CMK (cell line): ENCODE measurements around the gene PHF2.

Experiments
- DNase-seq: peaks from one replicate; pipeline ENCODE4 v3.0.0-alpha.2; 2010; ENCODE audit warnings: low read depth

PHF2 gene

DNA sequence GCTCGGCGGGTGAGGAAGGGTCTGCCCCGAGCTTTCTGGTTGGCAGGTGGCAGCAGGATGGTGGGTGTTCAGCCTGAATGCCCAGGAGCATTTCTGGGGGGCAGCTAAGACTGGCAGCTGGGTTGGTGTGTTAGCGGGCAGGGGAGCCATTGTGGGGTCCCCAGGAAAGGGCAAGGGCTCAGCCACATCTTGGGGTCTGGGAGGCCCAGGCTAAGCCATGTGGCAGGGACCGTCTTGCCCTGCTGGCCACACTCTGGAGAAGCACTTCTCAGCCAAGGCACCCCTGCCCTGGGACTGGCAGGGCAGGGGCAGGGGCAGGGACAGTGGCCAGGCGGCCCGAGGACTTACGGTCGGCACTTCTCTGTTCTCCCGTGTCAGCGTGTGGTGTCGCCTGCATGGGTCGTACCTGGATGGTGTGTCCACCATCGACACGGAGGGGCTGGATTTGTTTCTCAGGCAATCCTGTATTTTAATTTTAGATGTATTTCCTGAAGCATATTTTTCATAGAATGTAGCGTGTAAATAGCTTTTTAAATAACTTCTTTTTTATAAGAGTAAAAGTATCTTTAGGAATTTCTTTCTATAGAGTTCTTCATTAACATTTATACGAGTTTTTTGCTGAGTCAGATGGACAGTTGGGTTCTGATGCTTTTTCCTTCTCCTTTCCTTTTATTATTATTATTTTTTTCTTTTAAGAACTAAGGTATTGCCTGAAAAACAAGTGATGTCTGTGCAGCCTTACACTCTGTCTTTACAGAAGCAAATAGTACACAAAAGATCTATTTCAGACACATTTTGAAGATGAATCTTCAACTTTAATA, 102.0 kb downstream of the PHF2 start:
- no peak for DNase-seq

DNA sequence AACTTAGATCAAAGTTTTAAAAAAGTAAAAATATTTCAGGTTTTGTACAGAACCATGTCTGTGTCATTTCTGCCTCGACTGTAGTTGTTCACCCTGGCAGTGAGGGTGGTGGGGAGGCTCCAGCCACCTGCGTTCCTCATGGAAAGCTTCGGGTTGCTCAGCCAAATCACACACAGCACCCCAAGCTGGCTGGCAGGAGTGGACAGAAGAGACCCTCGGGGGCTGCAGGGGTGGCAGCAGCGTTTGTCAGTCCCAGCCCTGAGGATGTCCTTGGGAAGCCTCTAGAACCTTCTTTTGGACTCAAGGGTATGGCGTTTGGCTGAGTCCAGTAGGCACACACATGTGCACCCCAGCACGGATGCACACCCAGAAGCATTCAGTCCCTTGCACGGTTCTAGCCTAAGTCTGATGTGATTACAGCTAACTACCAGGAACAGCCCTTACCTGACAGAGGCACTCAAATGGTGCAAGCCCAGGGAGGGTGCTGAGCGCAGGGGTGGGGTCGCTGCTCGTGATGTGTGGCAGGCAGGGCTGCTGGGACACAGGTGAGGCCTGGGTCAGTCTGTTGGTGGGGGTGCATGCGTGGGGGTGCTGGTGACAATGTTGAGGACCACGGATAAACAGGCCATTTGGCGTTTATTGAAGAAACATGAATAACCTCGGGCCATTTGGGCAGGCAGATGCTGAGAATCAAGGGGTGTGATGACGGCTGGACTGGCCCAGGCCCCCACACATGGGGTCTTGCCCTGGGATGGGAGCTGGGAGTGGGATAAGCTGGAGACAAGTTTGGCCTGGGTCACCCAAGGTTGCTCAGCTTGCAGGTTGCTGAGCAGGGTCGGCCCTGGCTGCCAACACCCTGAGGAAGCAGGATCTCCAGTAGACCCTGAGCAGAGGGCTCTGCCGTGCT, 103.4 kb downstream of the PHF2 start:
- no peak for DNase-seq

DNA sequence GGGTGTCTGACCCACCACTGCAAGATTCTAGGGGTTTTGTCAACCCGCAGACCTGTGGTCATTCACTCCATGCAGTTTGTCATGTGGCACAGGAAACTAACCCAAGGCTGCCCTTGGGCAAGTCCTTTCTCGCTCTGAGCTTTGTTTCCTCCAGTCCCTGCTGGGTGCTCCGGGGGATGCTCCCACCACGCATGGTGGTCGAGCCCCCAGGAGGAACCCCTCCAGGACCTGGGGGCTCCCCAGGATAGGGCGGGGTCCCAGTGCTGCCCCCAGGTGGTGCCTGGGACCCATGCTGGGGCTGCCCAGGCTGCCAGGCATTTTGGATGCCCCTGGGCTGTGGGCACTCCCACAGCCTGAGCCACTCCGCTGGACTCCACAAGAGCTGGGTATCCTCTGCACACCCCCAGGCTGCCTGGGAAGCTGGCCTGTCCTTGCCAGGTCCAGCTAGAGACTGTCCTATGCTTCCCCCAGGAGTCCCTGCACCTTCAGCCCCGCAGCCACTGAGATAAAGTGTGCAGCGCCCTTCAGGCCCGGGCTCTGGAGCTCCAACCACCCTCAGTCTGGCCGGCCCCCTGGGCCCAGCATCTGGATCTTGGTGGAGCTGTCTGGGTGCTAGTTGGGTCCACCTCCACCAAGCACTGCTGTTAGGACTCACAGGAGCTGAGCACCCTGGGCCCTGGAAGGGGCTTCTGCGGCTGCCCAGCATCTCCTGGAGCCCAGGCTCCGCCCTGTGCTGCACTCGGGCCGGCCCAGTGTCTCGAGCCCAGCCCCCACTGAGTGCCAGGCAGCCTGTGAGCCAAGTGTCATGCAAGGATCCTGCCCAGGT, 104.3 kb downstream of the PHF2 start:
- no peak for DNase-seq

DNA sequence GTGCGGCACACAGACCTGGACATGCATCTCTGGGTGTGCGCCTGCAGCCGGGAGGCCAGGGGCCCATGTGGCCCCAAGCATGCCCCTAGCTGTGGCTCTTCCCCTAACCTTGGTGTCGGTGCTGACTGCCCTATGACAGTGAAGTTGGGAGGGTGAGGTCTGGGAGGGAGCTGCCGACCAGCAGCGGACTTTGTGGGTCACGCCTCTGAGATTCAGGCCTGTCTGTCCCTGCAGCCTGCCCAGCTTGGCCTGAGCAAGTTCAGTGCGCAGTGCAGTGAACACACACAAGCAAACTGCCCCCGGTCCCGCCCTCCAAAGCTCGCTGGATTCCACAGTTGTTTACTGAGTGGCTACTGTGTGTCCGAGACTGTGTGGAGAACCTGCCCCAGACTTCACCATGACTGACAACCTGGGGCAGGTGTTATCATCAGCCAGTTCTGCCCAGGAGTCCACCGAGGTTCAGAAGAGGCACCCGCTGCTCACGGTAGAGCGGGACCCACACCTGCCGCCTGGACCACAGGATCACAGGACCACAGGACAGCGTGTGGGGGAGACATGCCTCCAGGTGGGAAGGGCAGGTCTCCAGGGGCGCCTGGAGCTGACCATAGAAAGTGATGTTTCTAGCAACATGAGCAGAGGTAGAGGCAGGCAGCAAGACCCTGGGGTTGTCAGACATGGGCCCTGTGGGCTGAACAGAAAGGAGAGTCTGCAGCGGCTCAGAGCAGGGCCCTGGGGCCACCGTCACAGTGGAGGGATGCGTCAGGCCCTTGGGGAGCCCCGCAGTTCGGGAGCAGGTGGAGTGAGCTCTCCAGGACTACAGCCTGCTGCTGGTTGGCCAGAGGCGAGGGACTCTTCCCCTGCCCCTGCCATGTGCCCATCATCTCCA, 105.1 kb downstream of the PHF2 start:
- DNase-seq: no peak

DNA sequence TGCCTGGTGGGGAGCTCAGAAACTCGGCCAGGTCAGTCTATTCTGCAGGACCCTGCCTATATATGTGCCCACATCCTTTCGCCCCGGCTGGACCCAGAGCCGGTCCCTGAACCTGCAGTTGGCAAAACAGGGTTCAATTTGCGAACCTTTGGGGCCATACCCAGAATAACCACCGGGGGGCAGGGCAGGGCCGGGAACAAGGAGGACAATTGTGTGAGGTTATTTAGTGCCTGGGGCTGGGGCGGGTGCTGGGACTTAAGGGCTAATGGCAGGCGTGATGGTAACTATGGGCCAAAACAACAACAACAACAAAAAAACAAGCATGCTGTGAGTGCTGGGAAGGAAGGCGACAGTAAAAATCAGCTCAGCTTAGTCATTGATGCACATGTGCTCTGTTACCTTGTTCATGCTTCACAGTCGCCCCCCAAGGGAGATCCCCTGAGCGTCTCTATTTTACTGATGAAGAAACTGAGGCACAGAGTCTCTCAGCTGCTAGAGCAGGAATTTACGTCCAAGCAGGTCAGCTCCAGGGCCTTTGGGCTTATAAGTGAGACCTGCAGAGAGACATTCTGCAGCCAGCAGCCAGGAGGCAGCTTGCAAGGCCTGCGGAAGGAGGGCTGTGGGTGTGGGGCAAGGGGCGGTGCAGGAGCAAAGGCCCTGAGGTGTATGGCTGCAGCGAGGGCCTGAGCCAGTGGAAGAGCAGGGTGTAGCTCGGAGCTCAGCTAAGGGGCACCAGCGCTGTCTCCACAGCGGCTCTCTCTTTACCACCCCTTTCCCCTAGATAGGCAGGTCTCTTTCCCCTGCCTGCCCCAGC, 106.0 kb downstream of the PHF2 start:
- no peak for DNase-seq

DNA sequence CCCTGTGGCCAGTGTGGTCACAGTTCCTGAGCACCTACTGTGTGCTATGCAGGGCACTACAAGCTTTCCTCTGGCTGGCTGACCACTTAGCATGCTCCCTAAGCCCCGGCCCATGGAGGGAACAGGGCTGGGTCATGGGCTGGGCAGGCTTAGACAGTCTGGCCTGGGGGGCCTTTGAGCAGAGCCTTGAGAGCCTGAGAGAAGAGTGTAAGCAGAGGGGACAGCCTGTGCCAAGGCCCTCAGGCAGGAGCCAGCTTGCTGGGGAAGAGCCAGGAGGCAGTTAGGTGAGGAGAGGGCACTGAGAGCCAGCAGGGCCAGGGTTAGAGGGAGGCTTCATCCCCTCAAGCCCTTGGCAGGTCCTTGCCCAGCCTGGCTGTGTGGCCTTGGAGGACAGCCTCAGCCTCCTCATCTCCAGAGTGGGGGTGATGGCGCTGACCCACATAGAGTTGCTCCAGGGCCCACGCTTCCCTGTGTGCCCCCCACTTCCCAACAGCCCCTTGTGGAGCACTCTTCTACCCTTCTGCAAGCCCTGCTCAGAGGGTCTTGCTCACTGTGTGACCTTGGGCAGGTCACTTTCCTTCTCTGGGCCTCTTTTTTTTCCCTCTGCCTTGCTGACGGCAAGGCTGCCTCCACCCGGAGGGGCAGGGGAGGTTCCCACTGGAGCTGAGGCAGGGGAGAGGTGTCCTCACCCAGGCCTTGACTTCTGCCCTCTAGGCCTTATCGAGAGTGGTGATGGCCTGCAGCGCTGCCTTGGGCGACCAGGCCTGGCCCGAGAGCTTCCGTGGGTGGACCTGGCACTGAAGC, 107.1 kb downstream of the PHF2 start:
- no peak for DNase-seq

DNA sequence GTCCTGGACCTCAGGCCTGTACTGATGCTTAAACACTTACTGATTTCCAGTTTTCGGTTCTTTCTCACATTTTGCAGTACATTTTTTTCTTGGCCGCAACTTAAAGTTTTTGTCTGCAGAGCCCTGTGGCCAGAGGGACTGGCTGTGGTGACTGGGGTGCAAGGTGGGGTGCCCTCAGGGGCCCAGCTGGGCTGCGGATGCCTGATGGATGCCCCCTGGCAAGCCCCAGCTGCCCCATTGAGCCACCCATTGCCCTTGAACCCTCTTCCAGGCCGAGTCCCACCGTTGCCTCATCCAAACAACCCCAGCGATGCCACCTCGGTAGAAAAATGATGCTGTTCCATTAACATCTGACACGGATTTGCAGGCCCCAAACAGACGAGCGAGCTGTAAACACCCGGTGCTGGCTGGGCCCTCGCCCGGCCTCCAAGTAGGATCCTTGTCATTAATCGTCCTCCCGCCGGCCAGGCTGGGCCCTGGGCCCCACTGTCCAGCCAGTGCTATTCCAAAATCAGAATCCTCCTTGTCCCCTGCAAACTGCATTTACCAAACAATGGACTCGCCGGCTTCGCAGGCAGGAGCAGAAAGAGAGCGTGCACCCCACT, 107.9 kb downstream of the PHF2 start:
- DNase-seq: no peak

DNA sequence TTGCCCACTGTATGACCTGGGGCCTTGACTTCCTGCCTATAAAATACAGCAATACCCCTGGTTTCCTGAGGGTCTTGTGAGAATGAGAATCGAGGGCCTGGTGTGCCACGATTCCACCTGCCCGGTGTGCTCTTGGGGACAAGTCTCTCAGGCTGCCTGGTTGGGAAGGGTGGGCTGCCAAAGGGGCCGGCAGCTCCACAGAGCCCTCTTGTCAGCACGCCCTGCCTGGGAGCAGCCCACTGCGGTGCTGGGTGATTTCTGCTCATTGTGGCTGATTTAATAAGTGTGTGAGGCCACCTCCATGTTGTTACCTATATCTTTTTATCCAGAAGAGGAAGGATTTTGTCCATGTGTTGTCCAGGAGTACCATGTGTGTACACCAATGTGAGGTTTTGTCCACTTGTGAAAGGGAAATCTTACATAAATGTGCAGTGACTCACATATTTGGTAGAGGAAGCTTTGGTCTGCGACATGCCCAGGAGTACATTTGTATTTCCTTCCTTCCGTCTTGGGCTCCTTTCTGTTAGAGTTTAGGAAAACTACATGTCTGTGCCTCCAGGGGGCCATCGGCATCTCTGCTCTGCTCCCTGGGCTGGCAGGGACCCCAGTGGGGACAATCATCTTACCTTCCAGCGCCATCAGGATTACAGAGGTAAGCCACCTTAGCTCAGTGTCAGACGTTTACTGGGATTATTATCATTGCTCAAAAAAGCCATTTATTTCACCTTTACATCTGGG, 108.6 kb downstream of the PHF2 start:
- DNase-seq: no peak

DNA sequence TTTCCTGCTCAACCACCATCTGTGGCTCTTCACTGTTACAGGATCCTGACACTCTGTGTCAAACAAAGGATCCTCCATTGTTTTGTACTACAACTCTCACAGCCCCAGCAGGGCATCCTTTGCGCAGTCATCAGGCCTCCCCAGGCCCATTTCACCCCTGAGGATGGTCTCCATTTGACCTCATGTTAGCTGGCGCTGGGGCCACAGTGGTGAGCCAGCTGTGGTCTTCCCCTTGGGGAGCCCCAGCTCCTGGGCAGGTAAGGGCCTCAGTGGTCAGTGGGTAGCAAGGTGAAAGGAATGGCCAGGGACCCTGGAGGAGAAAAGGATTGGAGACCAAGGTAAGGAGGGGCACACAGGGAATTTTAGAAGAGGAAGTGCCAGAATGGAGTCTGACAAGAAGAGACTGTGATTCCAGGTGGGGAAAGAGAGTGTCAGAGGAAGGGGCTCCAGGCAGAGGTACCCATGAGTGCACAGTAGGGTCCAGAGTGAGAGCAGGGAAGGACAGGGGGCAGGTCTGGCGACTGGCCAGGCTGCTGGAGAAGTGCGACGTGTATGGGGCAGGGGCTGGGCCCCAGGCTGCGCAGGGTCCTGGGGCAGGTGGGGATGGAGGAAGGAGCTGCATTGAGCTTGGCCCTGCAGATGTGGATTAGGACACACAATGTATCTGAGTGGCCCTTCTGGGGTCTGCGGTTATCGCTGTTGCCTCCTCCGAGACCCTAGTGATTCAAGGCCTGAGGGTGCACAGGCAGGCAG, 109.9 kb downstream of the PHF2 start:
- DNase-seq: no peak

DNA sequence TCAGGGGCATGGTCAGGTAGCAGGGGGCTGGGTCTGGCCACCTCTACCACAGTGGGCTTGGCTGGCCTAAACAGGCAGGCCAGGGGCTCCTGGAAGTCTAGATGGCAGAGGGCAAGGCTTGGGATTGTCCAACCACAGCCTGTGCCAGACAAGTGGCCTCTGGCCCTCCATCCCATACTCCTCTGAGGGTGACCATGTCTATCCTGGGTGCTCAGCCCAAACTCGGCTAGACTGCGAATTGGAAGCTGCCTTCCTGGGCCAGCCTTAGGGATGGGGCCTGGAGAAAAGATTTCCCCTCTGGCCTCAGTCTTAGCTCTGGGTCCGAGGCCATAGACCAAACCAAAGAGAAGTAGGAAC, 110.5 kb downstream of the PHF2 start:
- no peak for DNase-seq

DNA sequence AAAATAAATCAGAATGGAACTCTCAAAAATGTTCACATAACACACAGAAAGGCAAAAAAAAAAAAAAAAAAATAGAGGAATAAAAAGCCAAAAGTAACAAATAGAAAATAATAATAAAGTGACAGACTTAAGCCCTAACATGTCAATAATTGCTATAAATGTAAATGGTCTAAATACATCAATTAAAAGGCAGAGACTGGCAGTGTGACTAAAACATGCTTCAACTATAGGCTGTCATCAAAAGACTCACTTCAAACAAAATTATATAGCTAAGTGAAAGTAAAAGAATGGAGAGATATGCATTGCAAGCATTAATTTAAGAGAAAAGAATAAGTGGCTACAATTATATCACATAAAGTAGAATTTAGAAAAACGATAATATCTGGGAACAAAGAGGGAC, 114.2 kb downstream of the PHF2 start:
- no peak for DNase-seq

DNA sequence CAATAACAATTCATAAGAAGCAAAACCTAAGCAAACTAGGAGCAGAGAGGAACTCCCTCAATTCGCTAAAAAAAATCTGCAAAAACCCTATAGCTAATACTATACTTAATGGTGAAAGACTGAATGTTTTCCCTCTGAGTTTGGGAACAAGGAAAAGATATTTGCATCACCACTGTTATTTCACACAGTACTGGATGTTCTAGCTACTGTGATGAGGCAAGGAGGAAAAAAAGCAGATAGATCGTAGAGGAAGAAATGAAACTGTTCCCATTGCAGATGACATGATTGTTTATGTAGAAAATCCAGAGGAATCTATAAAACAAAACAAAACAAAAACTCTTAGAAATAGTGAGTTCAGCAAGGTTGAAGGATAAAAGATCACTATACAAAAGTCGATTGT, 116.7 kb downstream of the PHF2 start:
- no peak for DNase-seq

DNA sequence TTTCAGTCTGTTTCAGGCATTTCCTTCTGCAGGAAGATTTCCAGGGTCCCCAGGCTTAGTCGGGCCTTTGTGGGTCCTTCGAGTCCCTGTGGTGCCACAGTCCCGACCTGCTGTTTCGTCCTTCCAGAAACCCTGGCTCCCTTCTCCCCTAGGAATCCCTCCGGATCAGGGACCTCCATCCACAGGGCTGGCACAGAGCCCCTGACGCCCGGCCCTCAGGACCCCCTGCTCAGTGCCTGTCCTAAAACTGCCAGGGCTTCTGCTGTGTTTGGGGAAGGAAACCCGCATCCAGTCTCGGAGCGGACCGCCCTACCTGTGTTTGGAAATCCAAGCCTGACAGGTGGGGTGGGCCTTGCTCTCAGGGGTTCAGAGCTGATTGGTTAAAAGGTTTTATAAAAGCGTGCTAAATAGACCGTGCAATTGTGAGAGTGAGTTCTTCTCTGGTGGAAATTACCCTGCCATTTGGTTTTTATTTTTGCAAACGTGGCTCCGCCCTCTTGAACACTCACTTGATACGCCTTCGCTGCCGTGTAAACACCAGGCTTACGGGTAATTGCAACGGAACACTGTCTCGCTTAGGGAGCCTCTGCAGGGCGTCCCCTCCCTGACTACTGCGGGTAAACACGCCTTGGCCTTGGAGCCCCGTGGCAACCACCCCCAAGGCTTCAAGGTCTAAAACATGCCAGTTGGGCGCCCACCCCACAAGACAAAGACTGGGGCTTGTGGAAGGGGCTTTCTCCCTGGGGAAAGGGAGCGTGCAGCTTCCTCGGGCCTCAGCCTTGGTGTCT, 121.2 kb downstream of the PHF2 start:
- no peak for DNase-seq

DNA sequence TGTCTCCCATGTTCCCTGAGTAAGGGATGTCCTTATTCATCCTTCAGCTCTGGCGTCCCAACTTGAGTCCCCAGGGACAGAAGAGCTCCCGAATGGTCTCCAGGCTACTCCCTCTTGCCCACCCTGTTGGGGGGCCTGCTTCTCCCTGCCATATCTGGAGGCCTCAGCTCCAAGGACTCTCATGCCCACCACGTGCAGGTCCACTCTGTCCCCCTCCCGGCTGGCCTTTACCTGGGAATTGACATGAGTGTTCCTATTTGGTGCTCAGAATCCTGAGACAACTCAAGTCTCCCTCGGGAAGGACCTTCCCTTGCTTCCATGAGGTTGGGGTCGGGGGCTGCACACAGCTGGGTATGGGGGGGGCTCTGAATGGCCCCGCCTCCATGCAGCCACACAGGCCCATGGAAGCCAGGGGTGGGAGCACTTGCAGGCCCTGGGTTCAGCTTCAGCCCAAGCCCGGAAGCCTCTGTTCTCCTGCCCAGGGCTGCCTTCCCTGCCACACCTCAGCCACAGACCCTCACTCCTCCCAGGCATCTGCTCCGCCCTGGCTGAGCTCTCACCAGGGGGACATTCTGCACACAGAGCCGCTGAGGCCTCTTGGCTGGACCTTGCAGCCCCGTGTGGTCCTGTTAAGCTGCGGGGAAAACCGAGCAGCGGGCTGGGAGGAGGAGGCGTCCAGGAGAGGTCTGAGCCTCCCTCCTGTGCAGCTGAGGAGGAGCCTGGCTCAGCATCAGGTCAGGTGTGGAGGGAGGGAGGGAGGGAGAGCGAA, 121.9 kb downstream of the PHF2 start:
- no peak for DNase-seq

DNA sequence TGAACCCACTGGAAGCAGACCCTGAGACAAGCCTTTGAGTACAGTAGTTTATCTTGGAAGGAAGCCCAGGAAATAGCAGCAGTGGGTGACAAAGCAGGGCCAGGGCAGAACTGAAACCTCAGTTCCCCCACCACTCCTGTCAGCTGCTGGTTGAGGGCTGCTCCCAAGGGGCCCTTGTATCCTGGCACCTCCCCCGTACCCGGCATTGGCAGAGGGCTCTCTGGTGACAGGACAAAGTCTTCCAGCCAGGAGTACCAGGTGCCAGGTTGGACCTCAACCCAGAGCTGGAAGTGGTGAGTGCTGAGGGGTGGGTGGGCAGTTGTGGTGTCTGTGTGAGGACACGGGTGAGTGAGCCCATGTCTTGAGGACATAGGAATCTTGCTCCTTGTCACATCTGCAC, 123.3 kb downstream of the PHF2 start:
- no peak for DNase-seq

DNA sequence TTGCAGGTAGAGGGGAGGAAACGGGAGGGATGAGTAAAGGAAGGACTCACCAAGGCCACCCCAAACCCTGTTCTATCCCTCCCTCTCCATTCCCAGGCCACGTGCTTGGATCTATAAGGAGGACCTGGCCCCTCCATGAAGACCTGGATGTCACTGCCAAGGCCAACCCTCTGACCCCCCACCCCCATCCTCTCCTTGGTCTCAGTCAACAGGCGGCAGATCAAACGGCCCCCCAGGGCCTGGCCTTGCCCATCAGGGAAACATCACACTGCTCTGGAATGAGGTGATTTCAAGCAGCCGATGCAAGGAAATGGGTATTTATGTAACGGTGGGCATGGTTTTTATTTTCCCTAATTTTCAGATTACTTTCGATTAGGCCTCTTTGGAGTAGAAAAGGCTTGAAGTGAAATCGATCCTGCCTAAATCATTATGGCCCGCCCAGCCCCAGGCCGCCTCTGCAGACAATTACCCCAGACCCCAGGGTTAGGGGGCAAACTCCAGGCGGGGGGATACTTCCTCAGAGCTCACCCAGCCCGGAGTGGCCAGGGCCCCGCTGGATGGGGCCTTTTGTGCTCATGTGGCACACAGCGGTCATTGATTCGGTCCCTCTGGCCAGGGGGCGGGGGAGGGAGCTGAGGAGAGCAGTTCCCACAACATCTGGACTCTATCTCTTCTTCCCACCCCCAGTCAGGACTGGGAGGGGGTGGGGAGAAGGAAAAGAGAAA, 125.3 kb downstream of the PHF2 start:
- no peak for DNase-seq
